Body of pancreas (tissue), 4 donors: ENCODE results near the gene DGKG. TPM values are rescaled to one million over a fixed set of nuclear protein-coding genes. Genes with fewer than 3 reads are reported as not detected.

Experiments
- ATAC-seq: fragments of 150-250 bp; one replicate; pipeline ENCODE4 v1.9.1; 2016
- DNase-seq, 4 donors: peaks; one replicate each; pipeline ENCODE4 v3.0.0-alpha.2; 2019
- H3K27ac ChIP-seq, 4 donors: fragments of 200-600 bp; sonication (generic); 1 replicate in 3 of 4; 2 replicates in 1 of 4; pipeline versions ENCODE4 v1.5.1 to v1.6.1; 2016 to 2019; ENCODE audit warnings: mild to moderate bottlenecking in 1 of 4, mixed read lengths in 1 of 4, moderate library complexity in 1 of 4
- H3K27me3 ChIP-seq, 2 donors: fragments of 200-600 bp; sonication (generic); one replicate each; pipeline ENCODE4 v1.6.0; 2016; ENCODE audit warnings: mild to moderate bottlenecking in 1 of 2
- H3K36me3 ChIP-seq, 2 donors: fragments of 200-600 bp; sonication (generic); replicated peaks in 1 of 2; 2 replicates each; pipeline ENCODE4 v1.5.1; 2016; ENCODE audit warnings: low read depth in 2 of 2; ENCODE audit not compliant: insufficient read depth in 1 of 2
- H3K4me1 ChIP-seq: fragments of 200-600 bp; sonication (generic); one replicate; pipeline ENCODE4 v1.6.0; 2016
- H3K4me3 ChIP-seq, 2 donors: fragments of 200-600 bp; sonication (generic); 1 replicate in 1 of 2; 2 replicates in 1 of 2; pipeline ENCODE4 v1.5.1; 2016 to 2019
- H3K9me3 ChIP-seq, 3 donors: fragments of 200-600 bp; sonication (generic); 1 replicate in 2 of 3; 2 replicates in 1 of 3; pipeline ENCODE4 v1.5.1; 2016
- POLR2A ChIP-seq, 3 donors: fragments of 450-650 bp; IDR thresholded peaks; one replicate each; pipeline ENCODE4 v1.6.1; 2016; ENCODE audit warnings: antibody characterized with exemption in 3 of 3, mild to moderate bottlenecking in 2 of 3
- WGBS, 2 donors: methylation state at CpG; one replicate each; pipeline ENCODE4 v1.1.5; 2017; 5-methylcytosine and 5-hydroxymethylcytosine counted together
- intact Hi-C: fragments of 100-400 bp; cut with DNase I; formaldehyde crosslinking; loops from one replicate; pipeline ENCODE4 v1.15.1; 2023
- total RNA-seq, 2 donors: library from RNA; depleted of rRNA; stranded (reverse); fragments of >200 nt; gene quantifications; one replicate each; pipeline ENCODE4 v1.1.0, GENCODE V29; 2016
- TF ChIP-seq, protein P1 (sequence below), 7 experiments: fragments of 450-650 bp in 4 of 7; fragments of 200-600 bp in 3 of 7; sonication (generic) in 3 of 7; IDR thresholded peaks; one replicate each; pipeline ENCODE4 v1.5.1; 2016 to 2019; ENCODE audit warnings: antibody characterized with exemption in 7 of 7

The DGKG gene
- total RNA-seq, 2 donors from 2014 or later: 0.78 to 16.2 TPM

DNA sequence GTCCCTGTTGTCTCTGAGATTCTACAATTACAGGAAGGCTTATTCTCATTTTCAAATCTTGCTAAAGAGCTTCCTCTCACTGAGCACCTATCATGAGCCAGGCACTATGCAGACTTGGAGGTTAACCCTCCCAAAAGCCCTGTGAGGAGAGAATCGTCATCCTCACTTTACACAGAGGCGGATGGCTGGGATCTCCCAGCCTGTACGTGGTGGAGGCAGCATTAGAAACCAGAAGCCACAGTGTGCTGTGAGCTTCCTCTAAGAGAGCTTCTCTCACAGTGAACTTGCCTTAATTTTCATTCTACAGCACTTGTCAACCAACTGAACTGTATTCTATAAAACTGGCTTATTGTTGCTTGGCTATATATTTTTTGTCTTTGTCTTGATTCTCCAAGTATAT, 6.1 kb upstream of the DGKG start:
- H3K9me3 ChIP-seq: no peaks in the 10 kb centered on the region
- TF ChIP-seq, protein P1, sequence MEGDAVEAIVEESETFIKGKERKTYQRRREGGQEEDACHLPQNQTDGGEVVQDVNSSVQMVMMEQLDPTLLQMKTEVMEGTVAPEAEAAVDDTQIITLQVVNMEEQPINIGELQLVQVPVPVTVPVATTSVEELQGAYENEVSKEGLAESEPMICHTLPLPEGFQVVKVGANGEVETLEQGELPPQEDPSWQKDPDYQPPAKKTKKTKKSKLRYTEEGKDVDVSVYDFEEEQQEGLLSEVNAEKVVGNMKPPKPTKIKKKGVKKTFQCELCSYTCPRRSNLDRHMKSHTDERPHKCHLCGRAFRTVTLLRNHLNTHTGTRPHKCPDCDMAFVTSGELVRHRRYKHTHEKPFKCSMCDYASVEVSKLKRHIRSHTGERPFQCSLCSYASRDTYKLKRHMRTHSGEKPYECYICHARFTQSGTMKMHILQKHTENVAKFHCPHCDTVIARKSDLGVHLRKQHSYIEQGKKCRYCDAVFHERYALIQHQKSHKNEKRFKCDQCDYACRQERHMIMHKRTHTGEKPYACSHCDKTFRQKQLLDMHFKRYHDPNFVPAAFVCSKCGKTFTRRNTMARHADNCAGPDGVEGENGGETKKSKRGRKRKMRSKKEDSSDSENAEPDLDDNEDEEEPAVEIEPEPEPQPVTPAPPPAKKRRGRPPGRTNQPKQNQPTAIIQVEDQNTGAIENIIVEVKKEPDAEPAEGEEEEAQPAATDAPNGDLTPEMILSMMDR (IDR thresholded peaks at IDR 0.05): no peak
- TF ChIP-seq POLR2A (IDR thresholded peaks at IDR 0.05): no peak
- H3K27ac ChIP-seq: no peak overlapping the region
- H3K4me1 ChIP-seq: peaks cover 3% of the 10 kb centered on the region
- H3K27me3 ChIP-seq: no peaks in the 10 kb centered on the region
- H3K4me3 ChIP-seq: no peak overlapping the region
- intact Hi-C loops: no loop called here
- ATAC-seq (no peak), DNase-seq (no peak)
- no peaks in the 10 kb centered on the region for H3K36me3 ChIP-seq
- 55 to 80% methylated on average over 3 of the region's 3 CpGs for WGBS, 2 donors

DNA sequence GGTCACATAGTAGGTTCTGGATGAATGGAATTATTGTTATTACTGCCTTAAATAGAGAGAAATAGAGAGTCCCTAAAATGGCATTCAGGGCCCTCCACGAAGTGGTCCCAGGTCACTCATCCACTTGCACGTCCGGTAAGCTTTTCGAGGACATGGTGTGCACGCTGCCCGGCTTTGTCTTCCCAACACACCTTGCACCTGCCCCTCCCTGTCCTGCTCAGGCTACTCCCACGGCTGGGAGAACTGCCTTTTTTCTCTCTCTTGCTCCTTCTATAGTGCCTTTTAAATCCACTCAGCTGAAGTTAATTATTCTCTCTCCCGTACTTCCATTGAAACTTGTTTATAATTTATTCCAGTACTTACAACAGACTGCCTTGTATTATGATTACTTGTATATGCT, 5.6 kb upstream of the DGKG start:
- ATAC-seq: no peak
- intact Hi-C loops: no loop called here
- H3K36me3 ChIP-seq: no peaks in the 10 kb centered on the region
- H3K4me3 ChIP-seq: no peak overlapping the region
- no peak for DNase-seq
- TF ChIP-seq, protein P1 (IDR thresholded peaks at IDR 0.05): no peak
- TF ChIP-seq POLR2A (IDR thresholded peaks at IDR 0.05): no peak
- peaks cover 4% of the 10 kb centered on the region for H3K4me1 ChIP-seq
- H3K27me3 ChIP-seq: no peaks in the 10 kb centered on the region
- WGBS, 2 donors: 71 to 86% methylated on average over 8 of the region's 8 CpGs
- no peaks in the 10 kb centered on the region for H3K9me3 ChIP-seq
- H3K27ac ChIP-seq: no peak overlapping the region

DNA sequence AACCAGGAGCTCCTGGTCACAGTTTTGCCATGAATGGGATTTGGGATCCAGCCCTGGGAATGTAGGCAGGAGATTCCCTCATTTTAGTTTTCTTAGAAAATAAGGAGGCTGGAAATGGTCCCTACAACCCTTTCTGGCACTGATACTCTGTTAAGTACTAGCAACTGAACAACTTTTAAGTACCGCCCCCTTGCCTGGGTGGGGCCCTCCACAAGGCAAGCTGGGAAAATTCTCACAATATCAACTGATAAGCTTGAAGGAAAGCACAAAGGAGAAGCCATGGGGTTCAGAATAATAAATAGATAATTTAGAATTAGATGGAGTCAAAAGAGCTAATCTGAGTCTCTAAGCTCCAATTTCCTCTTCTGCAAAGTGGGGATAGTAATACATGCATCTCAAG, 4.2 kb upstream of the DGKG start:
- Histone ChIP-seq H3K9me3 (no peaks in the 10 kb centered on the region), H3K27me3 (no peaks in the 10 kb centered on the region), H3K4me3 (no peak overlapping the region), H3K36me3 (no peaks in the 10 kb centered on the region), H3K27ac (no peak overlapping the region), H3K4me1 (peaks cover 18% of the 10 kb centered on the region)
- no peak for ATAC-seq
- intact Hi-C loops: no loop called here
- TF ChIP-seq, protein P1 (IDR thresholded peaks at IDR 0.05): no peak
- no peak for TF ChIP-seq POLR2A (IDR thresholded peaks at IDR 0.05)
- DNase-seq: peak in 2 of 4 donors; percentile 25 to 71
- 13 to 43% methylated on average over 1 of the region's 1 CpG for WGBS, 2 donors

DNA sequence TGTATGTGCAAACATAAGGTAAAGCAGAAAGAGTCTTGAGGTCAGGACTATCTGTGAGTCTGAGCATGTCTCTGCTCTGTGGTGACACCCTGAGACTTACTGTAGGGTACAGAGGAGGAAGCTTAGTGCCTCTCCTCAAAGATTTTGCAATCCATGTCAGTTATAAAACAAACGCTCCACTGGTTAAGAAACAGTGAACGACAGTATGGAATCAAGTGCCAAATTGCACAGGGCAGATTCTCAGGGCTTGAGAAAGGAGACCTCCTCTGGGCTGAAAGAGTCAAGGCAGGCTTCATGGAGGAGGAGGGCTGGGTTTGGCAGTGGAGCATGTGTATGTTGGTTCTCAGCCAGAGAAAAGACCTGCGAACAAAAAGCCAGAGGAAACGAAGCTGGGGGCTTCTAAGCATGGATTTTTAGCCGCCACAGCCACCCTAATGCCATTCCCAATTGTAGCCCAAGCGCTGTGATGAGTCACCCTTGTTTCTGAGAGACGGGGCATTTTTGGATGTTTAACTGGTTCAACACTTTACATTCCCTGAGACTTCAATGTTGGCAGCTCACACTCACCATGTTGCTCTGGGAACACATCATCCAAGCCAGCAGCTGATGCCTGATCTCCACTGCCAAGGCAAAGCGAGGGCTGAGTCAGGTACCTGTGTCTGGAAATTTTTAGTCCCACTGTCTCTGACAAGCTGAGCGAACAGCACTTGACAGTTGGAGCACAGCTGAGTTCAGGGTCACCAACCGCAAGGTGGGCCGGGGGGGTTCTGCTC, 3.4 kb upstream of the DGKG start:
- ATAC-seq: no peak
- TF ChIP-seq, protein P1 (IDR thresholded peaks at IDR 0.05): no peak
- TF ChIP-seq POLR2A (IDR thresholded peaks at IDR 0.05): no peak

DNA sequence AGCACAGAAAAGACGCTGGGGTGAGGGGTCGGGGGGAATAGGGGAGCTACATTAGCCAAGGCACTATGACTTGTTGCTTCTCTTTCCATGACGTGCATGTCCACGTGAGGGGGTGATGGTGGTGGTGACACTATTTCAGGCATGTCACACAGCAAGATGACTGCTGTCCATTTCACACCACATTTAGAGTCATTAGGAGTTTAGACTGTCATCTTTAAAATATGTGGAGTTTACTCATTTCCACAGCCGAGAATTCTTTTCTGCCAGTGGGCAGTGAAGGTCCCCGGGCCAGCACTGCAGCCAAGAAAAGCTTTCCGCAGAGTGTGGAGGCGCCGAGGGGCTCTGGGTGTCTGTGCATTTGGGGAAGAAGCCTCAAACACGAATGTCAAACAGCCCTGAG, 954 bp upstream of the DGKG start:
- no peaks in the 10 kb centered on the region for H3K36me3 ChIP-seq
- WGBS, 2 donors: 60 to 64% methylated on average over 10 of the region's 10 CpGs
- H3K9me3 ChIP-seq: no peaks in the 10 kb centered on the region
- DNase-seq (no peak), ATAC-seq (no peak)
- TF ChIP-seq, protein P1 (IDR thresholded peaks at IDR 0.05): no peak
- no peak overlapping the region for H3K4me3 ChIP-seq
- H3K4me1 ChIP-seq: peaks cover 24% of the 10 kb centered on the region
- H3K27me3 ChIP-seq: no peaks in the 10 kb centered on the region
- intact Hi-C loops: no loop called here
- no peak overlapping the region for H3K27ac ChIP-seq

More for the DNA sequence above, 3.4 kb upstream of the DGKG start:
- peak in 2 of 4 donors; percentile 30 to 58 for DNase-seq
- no peaks in the 10 kb centered on the region for H3K27me3 ChIP-seq
- intact Hi-C loops: no loop called here
- H3K4me3 ChIP-seq: no peak overlapping the region
- H3K9me3 ChIP-seq: no peaks in the 10 kb centered on the region
- peaks cover 24% of the 10 kb centered on the region for H3K4me1 ChIP-seq
- H3K36me3 ChIP-seq: no peaks in the 10 kb centered on the region
- no peak overlapping the region for H3K27ac ChIP-seq
- 65 to 66% methylated on average over 11 of the region's 11 CpGs for WGBS, 2 donors
